Liver (tissue), 9 donors: Measurements from ENCODE around the gene TUBA1C. TPM values are rescaled to one million over a fixed set of nuclear protein-coding genes. Genes with fewer than 3 reads are reported as not detected.

Experiments
- DNase-seq: peaks from one replicate; pipeline ENCODE4 v3.0.0-alpha.2; 2017; ENCODE audit warnings: low spot score
- H3K27ac ChIP-seq, 2 donors: one replicate each; pipeline ENCODE4 v1.7.0; 2013; ENCODE audit warnings: inconsistent platforms in 2 of 2, low read length in 2 of 2, control low read depth in 1 of 2, low read depth in 1 of 2, mild to moderate bottlenecking in 1 of 2
- H3K27me3 ChIP-seq, 4 donors: one replicate each; pipeline versions ENCODE4 v1.6.1 to v1.7.0; 2013; ENCODE audit warnings: low read length in 3 of 4, inconsistent platforms in 1 of 4, mild to moderate bottlenecking in 1 of 4, moderate library complexity in 1 of 4; ENCODE audit not compliant: control insufficient read depth in 4 of 4, insufficient read depth in 4 of 4
- H3K36me3 ChIP-seq, 4 donors: one replicate each; pipeline versions ENCODE4 v1.6.1 to v1.7.0; 2013; ENCODE audit warnings: low read length in 3 of 4, mild to moderate bottlenecking in 3 of 4, low read depth in 1 of 4, moderate library complexity in 1 of 4; ENCODE audit not compliant: control insufficient read depth in 4 of 4, insufficient read depth in 3 of 4
- H3K4me1 ChIP-seq, 4 donors: one replicate each; pipeline versions ENCODE4 v1.6.1 to v1.7.0; 2013; ENCODE audit warnings: low read length in 3 of 4, mild to moderate bottlenecking in 3 of 4, moderate library complexity in 1 of 4; ENCODE audit not compliant: control insufficient read depth in 4 of 4, insufficient read depth in 4 of 4
- H3K4me3 ChIP-seq, 3 donors: one replicate each; pipeline versions ENCODE4 v1.6.1 to v1.7.0; 2013; ENCODE audit warnings: low read length in 3 of 3, control low read depth in 1 of 3, low read depth in 1 of 3, mild to moderate bottlenecking in 1 of 3
- H3K9ac ChIP-seq, 2 donors: one replicate each; pipeline ENCODE4 v1.7.0; 2013; ENCODE audit warnings: low read length in 2 of 2, mild to moderate bottlenecking in 2 of 2, moderate library complexity in 2 of 2, control low read depth in 1 of 2, low read depth in 1 of 2
- H3K9me3 ChIP-seq, 4 donors: one replicate each; pipeline versions ENCODE4 v1.6.1 to v1.7.0; 2013; ENCODE audit warnings: low read length in 3 of 4; ENCODE audit not compliant: control insufficient read depth in 4 of 4
- CTCF ChIP-seq: fragments of 150-350 bp; IDR thresholded peaks from 2 replicates; pipeline ENCODE4 v1.5.1; 2017; ENCODE audit warnings: improper control_type of control experiment, low read depth, low read length; ENCODE audit not compliant: missing input control
- EGR1 ChIP-seq, 2 donors: IDR thresholded peaks; 2 replicates each; pipeline ENCODE4 v1.6.1; 2016 to 2018; ENCODE audit warnings: antibody characterized with exemption in 2 of 2, low read depth in 2 of 2
- FOXA1 ChIP-seq: IDR thresholded peaks from 2 replicates; pipeline ENCODE4 v1.6.1; 2016; ENCODE audit warnings: antibody characterized with exemption
- FOXA2 ChIP-seq: IDR thresholded peaks from 2 replicates; pipeline ENCODE4 v1.6.1; 2016; ENCODE audit warnings: antibody characterized with exemption
- GABPA ChIP-seq, 2 donors: IDR thresholded peaks in 1 of 2; conservative IDR thresholded peaks in 1 of 2; 2 replicates each; pipeline ENCODE4 v1.6.1; 2016; ENCODE audit warnings: antibody characterized with exemption in 2 of 2, mild to moderate bottlenecking in 1 of 2, moderate library complexity in 1 of 2
- HNF4A ChIP-seq, 2 donors: conservative IDR thresholded peaks; 2 replicates each; pipeline ENCODE4 v1.6.1; 2016; ENCODE audit warnings: antibody characterized with exemption in 2 of 2, mild to moderate bottlenecking in 2 of 2
- HNF4G ChIP-seq: IDR thresholded peaks from 2 replicates; pipeline ENCODE4 v1.6.1; 2016; ENCODE audit warnings: antibody characterized with exemption
- MAX ChIP-seq: IDR thresholded peaks from 2 replicates; pipeline ENCODE4 v1.6.1; 2016; ENCODE audit warnings: antibody characterized with exemption
- RAD21 ChIP-seq, 2 donors: IDR thresholded peaks; 2 replicates each; pipeline ENCODE4 v1.6.1; 2016; ENCODE audit warnings: antibody characterized with exemption in 2 of 2, mild to moderate bottlenecking in 2 of 2
- REST ChIP-seq: IDR thresholded peaks from 2 replicates; pipeline ENCODE4 v1.6.1; 2016; ENCODE audit warnings: antibody characterized with exemption, mild to moderate bottlenecking
- SP1 ChIP-seq: IDR thresholded peaks from 2 replicates; pipeline ENCODE4 v1.6.1; 2018; ENCODE audit warnings: antibody characterized with exemption, mild to moderate bottlenecking
- TAF1 ChIP-seq: conservative IDR thresholded peaks from 2 replicates; pipeline ENCODE4 v1.6.1; 2016; ENCODE audit warnings: antibody characterized with exemption, mild to moderate bottlenecking
- YY1 ChIP-seq: IDR thresholded peaks from 2 replicates; pipeline ENCODE4 v1.6.1; 2016; ENCODE audit warnings: antibody characterized with exemption, mild to moderate bottlenecking
- WGBS: extraction: QIAGEN DNeasy Blood & Tissue Kit; methylation state at CpG from one replicate; pipeline ENCODE4 v1.1.7; 2013; 5-methylcytosine and 5-hydroxymethylcytosine counted together
- polyA plus RNA-seq, 2 donors: library from polyadenylated mRNA; stranded (reverse) in 1 of 2; unstranded in 1 of 2; fragments of 200-250 nt in 1 of 2; fragments of >200 nt in 1 of 2; fragmentation: Nextera tagmentation in 1 of 2; extraction: Ambion mirVana in 1 of 2; gene quantifications; one replicate each; pipeline versions ENCODE4 v1.2.1 to v1.2.3, GENCODE V29; 2013 to 2015
- total RNA-seq, 2 donors: library from RNA; depleted of rRNA; stranded (reverse); fragments of >200 nt; gene quantifications; one replicate each; pipeline ENCODE4 v1.2.3, GENCODE V29; 2014
- donor health status: healthy.
- donor health status: healthy.
- donor health status: healthy.
- donor health status: healthy.
- donor health status: healthy.

TUBA1C gene
- total and polyA plus RNA-seq, 4 donors, result 54.6 to 162 (median 103) TPM

DNA sequence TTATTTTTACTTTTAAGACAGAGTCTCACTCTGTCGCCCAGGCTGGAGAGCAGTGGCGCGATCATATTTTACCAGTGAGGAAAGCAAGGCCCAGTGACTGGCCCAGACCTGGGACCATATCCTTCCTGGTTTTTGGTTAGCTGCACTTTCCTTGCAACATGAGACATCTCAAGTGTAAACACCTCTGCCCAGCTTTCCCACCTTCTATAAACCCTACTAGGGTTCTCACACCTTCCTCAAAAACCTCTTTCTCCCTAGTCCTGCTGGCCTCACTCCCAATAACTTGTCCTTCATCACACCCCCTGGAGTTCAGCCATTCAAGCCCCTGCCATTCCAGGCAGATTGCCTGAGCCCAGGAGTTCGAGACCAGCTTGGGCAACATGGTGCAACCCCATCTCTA is 19.8 kb downstream of the TUBA1C start:
- Histone ChIP-seq H3K27ac (no peak overlapping the region), H3K4me3 (no peak overlapping the region), H3K27me3 (peaks cover 0 to 6% (median 0%) of the 10 kb centered on the region in 4 donors), H3K36me3 (no peaks in the 10 kb centered on the region), H3K4me1 (no peaks in the 10 kb centered on the region), H3K9me3 (no peaks in the 10 kb centered on the region), H3K9ac (no peak overlapping the region)
- no peak for DNase-seq
- WGBS, result 90% methylated on average over 4 of the region's 4 CpGs
- TF ChIP-seq SP1 (no peak), RAD21 (IDR thresholded peaks at IDR 0.05) (no peak), CTCF (no peak)

DNA sequence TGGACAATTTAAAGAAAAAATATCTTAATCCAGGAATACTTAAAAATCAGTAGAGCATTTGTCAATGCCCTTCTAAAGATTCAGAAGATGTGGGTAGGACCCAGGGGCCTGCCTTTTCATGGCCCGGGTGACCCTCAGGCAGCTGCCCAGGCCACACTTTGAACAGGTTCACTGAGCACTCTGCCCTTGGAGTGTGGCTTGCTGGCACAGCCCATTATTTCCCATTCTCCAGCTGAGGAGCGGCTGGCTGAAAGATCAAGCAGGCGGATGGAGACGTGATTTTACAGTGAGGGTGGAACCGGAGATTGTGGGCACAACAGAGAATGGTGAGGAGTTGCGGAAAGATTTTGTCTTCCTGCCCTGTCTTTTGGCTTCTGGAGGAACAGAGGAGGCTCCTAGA is 23.0 kb downstream of the TUBA1C start:
- TF ChIP-seq EGR1 (IDR thresholded peaks at IDR 0.05; ENCODE audit: low read depth in 2 of 2) (no peak), FOXA1 (no peak), TAF1 (no peak), HNF4A (conservative IDR thresholded peaks at IDR 0.05) (no peak), HNF4G (no peak)
- H3K27me3 ChIP-seq, result peaks cover 0 to 3% (median 0%) of the 10 kb centered on the region in 4 donors
- H3K9ac ChIP-seq, result no peak overlapping the region
- H3K4me3 ChIP-seq, result no peak overlapping the region
- no peaks in the 10 kb centered on the region for H3K9me3 ChIP-seq
- 43% methylated on average over 6 of the region's 6 CpGs for WGBS
- H3K36me3 ChIP-seq, result no peaks in the 10 kb centered on the region
- H3K27ac ChIP-seq, result no peak overlapping the region
- DNase-seq, result no peak
- no peaks in the 10 kb centered on the region for H3K4me1 ChIP-seq

DNA sequence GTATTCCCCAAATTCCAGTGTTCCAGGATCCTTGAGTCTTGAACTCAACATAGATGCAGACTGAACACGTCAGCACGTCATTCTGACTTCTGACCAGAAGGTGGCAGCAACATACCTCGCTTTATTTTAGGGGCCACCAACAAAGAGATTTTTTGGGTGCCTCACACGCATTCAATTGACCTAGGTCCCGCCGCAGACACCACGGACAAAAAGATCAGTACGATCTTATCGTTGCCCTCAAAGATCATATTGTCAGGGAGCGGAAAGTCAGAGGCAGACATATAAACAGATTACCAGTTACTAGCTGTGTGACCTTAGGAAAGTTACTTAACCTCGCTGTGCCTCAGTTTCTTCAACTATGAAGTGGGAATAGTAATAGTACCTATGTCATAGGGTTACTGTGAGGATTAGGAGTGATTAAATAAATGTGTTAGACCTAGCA is 23.6 kb downstream of the TUBA1C start:
- H3K27ac ChIP-seq, result no peak overlapping the region
- no peaks in the 10 kb centered on the region for H3K4me1 ChIP-seq
- no peaks in the 10 kb centered on the region for H3K36me3 ChIP-seq
- H3K9me3 ChIP-seq, result no peaks in the 10 kb centered on the region
- H3K4me3 ChIP-seq, result no peak overlapping the region
- no peak for TF ChIP-seq FOXA1
- TF ChIP-seq RAD21 (IDR thresholded peaks at IDR 0.05), result peak; percentile 83 to 85
- peak; percentile 90 for TF ChIP-seq CTCF
- WGBS, result 7% methylated on average over 11 of the region's 11 CpGs
- H3K9ac ChIP-seq, result no peak overlapping the region
- peaks cover 0 to 3% (median 0%) of the 10 kb centered on the region in 4 donors for H3K27me3 ChIP-seq
- peak; percentile 67 for DNase-seq

- no peak for TF ChIP-seq REST
- TF ChIP-seq SP1, result no peak
- TF ChIP-seq RAD21 (IDR thresholded peaks at IDR 0.05), result no peak
- TF ChIP-seq MAX, result no peak
- TF ChIP-seq GABPA (IDR thresholded peaks at IDR 0.05 in 1 of 2, conservative IDR thresholded peaks at IDR 0.05 in 1 of 2), result no peak
- TF ChIP-seq EGR1 (IDR thresholded peaks at IDR 0.05; ENCODE audit: low read depth in 2 of 2), result no peak
- TF ChIP-seq HNF4A (conservative IDR thresholded peaks at IDR 0.05), result no peak
- TF ChIP-seq FOXA1, result no peak
- TF ChIP-seq YY1, result no peak
- TF ChIP-seq FOXA2, result no peak
- no peak for TF ChIP-seq HNF4G
- DNase-seq, result no peak
Observed at GRCh38 chr12:49288922-49289555, 24.2 kb downstream of the TUBA1C start.

More at GRCh38 chr12:49288922-49289555, 24.2 kb downstream of the TUBA1C start:
- Histone ChIP-seq H3K9ac (no peak overlapping the region), H3K9me3 (no peaks in the 10 kb centered on the region), H3K4me1 (no peaks in the 10 kb centered on the region), H3K4me3 (no peak overlapping the region), H3K27me3 (peaks cover 0 to 3% (median 0%) of the 10 kb centered on the region in 4 donors), H3K27ac (no peak overlapping the region), H3K36me3 (no peaks in the 10 kb centered on the region)
- WGBS, result 81% methylated on average over 9 of the region's 9 CpGs
